Right cardiac atrium (tissue), 5 donors: Measurements from ENCODE around the gene SMIM22. TPM values are rescaled to one million over a fixed set of nuclear protein-coding genes. Genes with fewer than 3 reads are reported as not detected.

Experiments
- ATAC-seq, 2 donors: fragments of 200-7000 bp; cut with Tn5 transposase; one replicate each; pipeline versions ENCODE4 v1.8.0 to v1.9.1; 2020; ENCODE audit warnings: moderate library complexity in 2 of 2, mild to moderate bottlenecking in 1 of 2
- DNase-seq, 3 donors: peaks; one replicate each; pipeline ENCODE4 v3.0.0-alpha.2; 2020
- H3K27ac ChIP-seq: one replicate; pipeline ENCODE4 v1.5.1; 2013; ENCODE audit warnings: mild to moderate bottlenecking, low read length, control low read depth, moderate library complexity
- H3K27me3 ChIP-seq: one replicate; pipeline ENCODE4 v1.6.1; 2013; ENCODE audit not compliant: control insufficient read depth, insufficient read depth
- H3K4me1 ChIP-seq: one replicate; pipeline ENCODE4 v1.6.1; 2013; ENCODE audit warnings: low read length; ENCODE audit not compliant: control insufficient read depth, insufficient read depth
- H3K4me3 ChIP-seq: one replicate; pipeline ENCODE4 v1.5.1; 2013; ENCODE audit warnings: low read length, control low read depth
- H3K9me3 ChIP-seq: one replicate; pipeline ENCODE4 v1.6.1; 2013; ENCODE audit warnings: low read length; ENCODE audit not compliant: control insufficient read depth
- WGBS: extraction: QIAGEN DNeasy Blood & Tissue Kit; methylation state at CpG from one replicate; pipeline ENCODE4 v1.1.7; 2013; 5-methylcytosine and 5-hydroxymethylcytosine counted together
- intact Hi-C, 4 donors: fragments of 100-400 bp; cut with DNase I; formaldehyde crosslinking; loops; one replicate each; pipeline versions ENCODE4 v1.11.0 to v1.14.0; 2022 to 2023
- polyA plus RNA-seq: library from polyadenylated mRNA; stranded (reverse); fragments of 200-250 nt; gene quantifications from one replicate; pipeline ENCODE4 v1.2.3, GENCODE V29; 2013
- total RNA-seq, 4 donors: library from RNA; stranded (reverse); fragmentation: NEBNext Ultra II Directional; extraction: Animal tissue kit (Norgen Biotek cat#: 25700); gene quantifications; one replicate each; pipeline ENCODE4 v1.2.1, GENCODE V29; 2021
- donor health status: healthy with polysubstance abuse.
- donor health status: DM: no; HTN: yes; CAD: no.
- donor health status: DM: no; HTN: no; CAD: no.
- donor health status: DM: no; HTN: yes; CAD: no; lungs with severe emphysema.
- donor health status: DM: yes; HTN: yes; CAD: no.

SMIM22 gene
- total and polyA plus RNA-seq, 5 donors, result not detected

GRCh38 chr16:4806280-4806679, 11.1 kb downstream of the SMIM22 start:
- DNase-seq (peak in 1 of 3 donors; percentile 22), ATAC-seq (no peak)
- H3K4me3 ChIP-seq, result no peak overlapping the region
- 96% methylated on average over 6 of the region's 6 CpGs for WGBS
- H3K4me1 ChIP-seq, result no peaks in the 10 kb centered on the region
- no peaks in the 10 kb centered on the region for H3K9me3 ChIP-seq
- H3K27ac ChIP-seq, result no peak overlapping the region
- H3K27me3 ChIP-seq, result no peaks in the 10 kb centered on the region
- intact Hi-C loops, result loop anchor here in 1 of 4 donors (10.0 kb wide), 1 partner anchor 149 kb away; the partner anchor contains the start of gene SEC14L5

GRCh38 chr16:4811242-4811641, 16.1 kb downstream of the SMIM22 start:
- Histone ChIP-seq H3K4me1 (no peaks in the 10 kb centered on the region), H3K27me3 (no peaks in the 10 kb centered on the region), H3K9me3 (no peaks in the 10 kb centered on the region), H3K27ac (no peak overlapping the region), H3K4me3 (no peak overlapping the region)
- WGBS, result 97% methylated on average over 3 of the region's 3 CpGs
- ATAC-seq (no peak), DNase-seq (no peak)
- intact Hi-C loops, result loop anchor here in 1 of 4 donors (10.0 kb wide), 1 partner anchor 64 kb away; no protein-coding TSS in a partner anchor

- 86% methylated on average over 9 of the region's 9 CpGs for WGBS
- H3K4me3 ChIP-seq, result no peak overlapping the region
- ATAC-seq (peak in 1 of 2 donors; percentile 27), DNase-seq (no peak)
- intact Hi-C loops, result loop anchor here in 1 of 4 donors (10.0 kb wide), 1 partner anchor 63 kb away; no protein-coding TSS in a partner anchor
- no peaks in the 10 kb centered on the region for H3K4me1 ChIP-seq
- no peak overlapping the region for H3K27ac ChIP-seq
- no peaks in the 10 kb centered on the region for H3K27me3 ChIP-seq
- H3K9me3 ChIP-seq, result no peaks in the 10 kb centered on the region
Measured at GRCh38 chr16:4811773-4812172, 16.6 kb downstream of the SMIM22 start.

- intact Hi-C loops, result loop anchor here in 1 of 4 donors (10.0 kb wide), 1 partner anchor 61 kb away; no protein-coding TSS in a partner anchor
- no peaks in the 10 kb centered on the region for H3K9me3 ChIP-seq
- no peaks in the 10 kb centered on the region for H3K27me3 ChIP-seq
- 90% methylated on average over 16 of the region's 16 CpGs for WGBS
- no peak overlapping the region for H3K4me3 ChIP-seq
- H3K4me1 ChIP-seq, result no peaks in the 10 kb centered on the region
- DNase-seq, result peak in 1 of 3 donors; percentile 60
- peak; percentile 27 to 47 for ATAC-seq
- peak overlapping the region; percentile 81 for H3K27ac ChIP-seq
Measured at GRCh38 chr16:4813251-4814003, 18.3 kb downstream of the SMIM22 start.

GRCh38 chr16:4814046-4814445, 18.9 kb downstream of the SMIM22 start:
- H3K27ac ChIP-seq, result peak overlapping the region; percentile 65

GRCh38 chr16:4814542-4815173, 19.5 kb downstream of the SMIM22 start:
- peak in 2 of 3 donors; percentile 70 to 71 for DNase-seq
- H3K9me3 ChIP-seq, result no peaks in the 10 kb centered on the region
- intact Hi-C loops, result loop anchor here in 1 of 4 donors (10.0 kb wide), 1 partner anchor 60 kb away; no protein-coding TSS in a partner anchor
- no peaks in the 10 kb centered on the region for H3K4me1 ChIP-seq
- 64% methylated on average over 16 of the region's 16 CpGs for WGBS
- peak overlapping the region; percentile 65 for H3K27ac ChIP-seq
- no peak overlapping the region for H3K4me3 ChIP-seq
- H3K27me3 ChIP-seq, result no peaks in the 10 kb centered on the region
- ATAC-seq, result peak; percentile 44 to 62

More at GRCh38 chr16:4814046-4814445, 18.9 kb downstream of the SMIM22 start:
- Histone ChIP-seq H3K4me3 (no peak overlapping the region), H3K4me1 (no peaks in the 10 kb centered on the region), H3K9me3 (no peaks in the 10 kb centered on the region), H3K27me3 (no peaks in the 10 kb centered on the region)
- ATAC-seq (peak; percentile 48 to 73), DNase-seq (no peak)
- intact Hi-C loops, result loop anchor here in 1 of 4 donors (10.0 kb wide), 1 partner anchor 61 kb away; no protein-coding TSS in a partner anchor

GRCh38 chr16:4820652-4821051, 25.5 kb downstream of the SMIM22 start:
- H3K4me3 ChIP-seq, result no peak overlapping the region
- H3K4me1 ChIP-seq, result peaks cover 7% of the 10 kb centered on the region
- ATAC-seq, result peak; percentile 45 to 62
- intact Hi-C loops, result no loop called here
- no peaks in the 10 kb centered on the region for H3K9me3 ChIP-seq
- peak in 1 of 3 donors; percentile 55 for DNase-seq
- WGBS, result 81% methylated on average over 6 of the region's 6 CpGs
- no peaks in the 10 kb centered on the region for H3K27me3 ChIP-seq
- H3K27ac ChIP-seq, result peak overlapping the region; percentile 73

- Histone ChIP-seq H3K9me3 (no peaks in the 10 kb centered on the region), H3K27ac (peak overlapping the region; percentile 76), H3K27me3 (no peaks in the 10 kb centered on the region), H3K4me1 (peaks cover 7% of the 10 kb centered on the region), H3K4me3 (no peak overlapping the region)
- DNase-seq (peak in 2 of 3 donors; percentile 37 to 72), ATAC-seq (peak; percentile 66 to 67)
- intact Hi-C loops, result no loop called here
- 68% methylated on average over 8 of the region's 8 CpGs for WGBS
Measured at GRCh38 chr16:4825196-4825595, 30.0 kb downstream of the SMIM22 start.

- intact Hi-C loops, result no loop called here
- no peak for DNase-seq
- peak overlapping the region; percentile 90 for H3K27ac ChIP-seq
- H3K9me3 ChIP-seq, result no peaks in the 10 kb centered on the region
- no peaks in the 10 kb centered on the region for H3K27me3 ChIP-seq
- peaks cover 7% of the 10 kb centered on the region for H3K4me1 ChIP-seq
- peak; percentile 4 to 5 for ATAC-seq
- WGBS, result 79% methylated on average over 4 of the region's 4 CpGs
- no peak overlapping the region for H3K4me3 ChIP-seq
Measured at GRCh38 chr16:4826526-4826925, 31.4 kb downstream of the SMIM22 start.

- ATAC-seq (peak; percentile 77 to 80), DNase-seq (peak in 1 of 3 donors; percentile 60)
- intact Hi-C loops, result no loop called here
- Histone ChIP-seq H3K27me3 (no peaks in the 10 kb centered on the region), H3K4me3 (no peak overlapping the region), H3K4me1 (peaks cover 7% of the 10 kb centered on the region), H3K9me3 (no peaks in the 10 kb centered on the region), H3K27ac (peak overlapping the region; percentile 97)
- 57% methylated on average over 10 of the region's 10 CpGs for WGBS
Measured at GRCh38 chr16:4826980-4827379, 31.8 kb downstream of the SMIM22 start.
